GM12878 (cell line): Measurements from ENCODE around the gene PKP2. TPM values are rescaled to one million over a fixed set of nuclear protein-coding genes. Genes with fewer than 3 reads are reported as not detected.

Source experiments
- ATAC-seq: fragments of 200-7000 bp; cut with Tn5 transposase; 3 replicates; pipeline ENCODE4 v1.9.1; 2020; ENCODE audit warnings: mild to moderate bottlenecking, moderate library complexity
- BruUV-seq: library from RNA; stranded (reverse); fragments of 400-500 nt; replicated peaks from 2 replicates; lab custom pipeline; 2021; lab: Mats Ljungman, UMichigan
- CTCF ChIA-PET: fragments of 300-600 bp; sonication (Branson Sonifier 250); formaldehyde crosslinking; extraction: SDS; loops from one replicate; lab custom pipeline; 2021; ENCODE audit warnings: inconsistent platforms; lab: Yijun Ruan, JAX
- POLR2A ChIA-PET: fragments of 350-600 bp; formaldehyde crosslinking; extraction: SDS; loops from one replicate; lab custom pipeline; 2021; ENCODE audit warnings: inconsistent platforms; lab: Charles Lee
- RAD21 ChIA-PET: fragments of 300-600 bp; sonication (Branson Sonifier 250); formaldehyde crosslinking; loops from one replicate; lab custom pipeline; 2023; ENCODE audit warnings: antibody characterized with exemption; ENCODE audit not compliant: unreplicated experiment; lab: Charles Lee
- SMC1A ChIA-PET: fragments of 300-600 bp; sonication (Branson Sonifier 250); formaldehyde crosslinking; loops from one replicate; lab custom pipeline; 2023; ENCODE audit not compliant: unreplicated experiment, uncharacterized antibody; lab: Charles Lee
- DNase-seq: peaks from one replicate; pipeline ENCODE4 v3.0.0-alpha.2; 2011; ENCODE audit warnings: low read depth, low spot score
- FAIRE-seq: peaks from 3 replicates; lab custom pipeline; 2011; peaks lifted over from hg19 to GRCh38; lab: Jason Lieb, UNC
- H2AFZ ChIP-seq: 2 replicates; pipeline ENCODE4 v1.6.0; 2011; ENCODE audit warnings: low read depth, low read length, control low read depth; ENCODE audit not compliant: control insufficient read depth
- H3K27ac ChIP-seq: 2 replicates; pipeline ENCODE4 v1.5.1; 2011; ENCODE audit warnings: control low read depth; ENCODE audit not compliant: control insufficient read depth, insufficient read depth
- H3K27me3 ChIP-seq, 2 experiments: replicated peaks in 1 of 2; 2 replicates each; pipeline versions ENCODE4 v1.6.0 to v1.6.1; 2011; ENCODE audit warnings: low read length in 1 of 2; ENCODE audit not compliant: control insufficient read depth in 2 of 2, insufficient read depth in 2 of 2
- H3K36me3 ChIP-seq, 2 experiments: 2 replicates each; pipeline ENCODE4 v1.5.1; 2011; ENCODE audit warnings: low read length in 1 of 2; ENCODE audit not compliant: control insufficient read depth in 2 of 2, insufficient read depth in 2 of 2
- H3K4me1 ChIP-seq: 2 replicates; pipeline ENCODE4 v1.6.1; 2011; ENCODE audit warnings: mild to moderate bottlenecking, low read length, moderate library complexity, mixed read lengths; ENCODE audit not compliant: control insufficient read depth, insufficient read depth
- H3K4me2 ChIP-seq: 2 replicates; pipeline ENCODE4 v1.6.0; 2011; ENCODE audit warnings: control low read depth; ENCODE audit not compliant: control insufficient read depth, insufficient read depth
- H3K4me3 ChIP-seq: fragments of 200-600 bp; sonication (generic); 2 replicates; pipeline ENCODE4 v1.5.1; 2016
- H3K79me2 ChIP-seq: 2 replicates; pipeline ENCODE4 v1.6.0; 2011; ENCODE audit warnings: low read length; ENCODE audit not compliant: control insufficient read depth, insufficient read depth
- H3K9ac ChIP-seq: 2 replicates; pipeline ENCODE4 v1.8.0; 2011; ENCODE audit warnings: low read length, control low read depth, mixed read lengths; ENCODE audit not compliant: control insufficient read depth, insufficient read depth
- H3K9me3 ChIP-seq: replicated peaks from 3 replicates; pipeline ENCODE4 v1.5.1; 2011; ENCODE audit warnings: mild to moderate bottlenecking, low read length; ENCODE audit not compliant: control insufficient read depth, insufficient read depth
- H4K20me1 ChIP-seq: 2 replicates; pipeline ENCODE4 v1.6.0; 2011; ENCODE audit not compliant: control insufficient read depth, insufficient read depth
- CBX3 ChIP-seq: fragments of 200-600 bp; sonication (generic); IDR thresholded peaks from 2 replicates; pipeline ENCODE4 v1.6.1; 2016; ENCODE audit warnings: low read depth, borderline replicate concordance
- CBX5 ChIP-seq: sonication (generic); IDR thresholded peaks from 2 replicates; pipeline ENCODE4 v1.6.1; 2016; ENCODE audit warnings: low read depth, moderate library complexity, mild to moderate bottlenecking, inconsistent platforms
- ETV6 ChIP-seq, 2 experiments: fragments of 450-650 bp in 1 of 2; IDR thresholded peaks in 1 of 2; conservative IDR thresholded peaks in 1 of 2; 2 replicates each; pipeline ENCODE4 v1.6.1; 2014; ENCODE audit warnings: antibody characterized with exemption in 1 of 2, borderline replicate concordance in 1 of 2, low read depth in 1 of 2, mild to moderate bottlenecking in 1 of 2, moderate library complexity in 1 of 2
- GATAD2B ChIP-seq: fragments of 450-650 bp; conservative IDR thresholded peaks from 2 replicates; pipeline ENCODE4 v1.6.1; 2017; ENCODE audit warnings: low read depth, mild to moderate bottlenecking, moderate library complexity
- HDAC2 ChIP-seq: fragments of 200-600 bp; sonication (generic); IDR thresholded peaks from 2 replicates; pipeline ENCODE4 v1.6.1; 2017
- NR2F1 ChIP-seq: fragments of 450-650 bp; conservative IDR thresholded peaks from 2 replicates; pipeline ENCODE4 v1.6.1; 2017; ENCODE audit warnings: mild to moderate bottlenecking
- PML ChIP-seq: IDR thresholded peaks from 2 replicates; pipeline ENCODE4 v1.6.1; 2012; ENCODE audit warnings: low read length, inconsistent platforms
- RBBP5 ChIP-seq: fragments of 200-600 bp; sonication (generic); conservative IDR thresholded peaks from 2 replicates; pipeline ENCODE4 v1.6.1; 2016
- SIX5 ChIP-seq: IDR thresholded peaks from 2 replicates; pipeline ENCODE4 v1.6.1; 2011; ENCODE audit warnings: mild to moderate bottlenecking, low read depth, low read length, moderate library complexity; ENCODE audit not compliant: severe bottlenecking
- SKIL ChIP-seq: fragments of 450-650 bp; IDR thresholded peaks from 2 replicates; pipeline ENCODE4 v1.6.1; 2017; ENCODE audit warnings: mild to moderate bottlenecking, low read depth, inconsistent platforms; ENCODE audit not compliant: poor library complexity, severe bottlenecking
- TCF7 ChIP-seq: IDR thresholded peaks from 2 replicates; pipeline ENCODE4 v1.6.1; 2014; ENCODE audit warnings: antibody characterized with exemption, borderline replicate concordance
- USF1 ChIP-seq: IDR thresholded peaks from 2 replicates; pipeline ENCODE4 v1.6.1; 2011; ENCODE audit warnings: borderline replicate concordance, low read depth, mild to moderate bottlenecking, moderate library complexity, mixed read lengths, low read length; ENCODE audit not compliant: insufficient read depth; ENCODE audit errors: extremely low read length
- ZNF592 ChIP-seq: fragments of 450-650 bp; IDR thresholded peaks from 2 replicates; pipeline ENCODE4 v1.6.1; 2017; ENCODE audit warnings: mild to moderate bottlenecking, moderate library complexity
- WGBS: methylation state at CpG from one replicate; pipeline ENCODE4 v1.1.6; 2016; ENCODE audit warnings: low lambda C conversion rate; ENCODE audit not compliant: insufficient replicate concordance, insufficient coverage; ENCODE audit errors: missing lambda C conversion rate; 5-methylcytosine and 5-hydroxymethylcytosine counted together
- in situ Hi-C: fragments of 300-500 bp; cut with MboI; formaldehyde crosslinking; loops from 9 replicates; pipeline ENCODE4 v1.14.3; 2018; ENCODE audit warnings: mixed read lengths
- intact Hi-C: fragments of 100-400 bp; cut with micrococcal nuclease; formaldehyde crosslinking; loops from one replicate; pipeline ENCODE4 v1.14.2; 2022; ENCODE audit not compliant: unreplicated experiment
- polyA plus RNA-seq, 11 experiments: library from polyadenylated mRNA; depleted of rRNA in 4 of 11; unstranded in 6 of 11; stranded (reverse) in 5 of 11; fragments of >200 nt; fragmentation: Nextera tagmentation in 4 of 11; fragmentation: Illumina TruSeq in 1 of 11; extraction: Ambion mirVana in 4 of 11; extraction: Trizol in 1 of 11; gene quantifications; 1 replicate in 1 of 11; 2 replicates in 10 of 11; pipeline versions ENCODE4 v1.2.1 to v1.2.3, GENCODE V29; 2011 to 2016; ENCODE audit warnings: inconsistent platforms in 2 of 11, missing spikeins in 2 of 11, low read depth in 1 of 11
- total RNA-seq, 4 experiments: library from RNA; depleted of rRNA in 3 of 4; stranded (reverse); fragments of >200 nt in 3 of 4; fragmentation: Illumina TruSeq in 1 of 4; extraction: Trizol in 1 of 4; gene quantifications; 2 replicates each; pipeline versions ENCODE4 v1.2.1 to v1.2.3, GENCODE V29; 2013 to 2021

Gene PKP2
- total and polyA plus RNA-seq, 10 of the 15 experiments (the other 5 are each of a cell fraction or from before 2014, with no cell fraction given) = 0.02 to 4.1 (median 0.07) TPM; not detected in 4

- Histone ChIP-seq H3K36me3 (no peaks in the 10 kb centered on the region), H3K27me3 (no peaks in the 10 kb centered on the region; a peak in 1 of 4 replicates), H3K4me2 (no peak overlapping the region), H4K20me1 (no peaks in the 10 kb centered on the region), H3K4me3 (no peak overlapping the region), H3K27ac (no peak overlapping the region), H3K79me2 (no peaks in the 10 kb centered on the region), H2AFZ (no peak overlapping the region), H3K9ac (no peak overlapping the region), H3K4me1 (peaks cover 8% of the 10 kb centered on the region; the same call in 1 of the 2 replicates), H3K9me3 (peaks cover 3% of the 10 kb centered on the region; the same call in 1 of the 3 replicates)
- intact Hi-C loops (loop anchor here (10.0 kb wide), 1 partner anchor 229 kb away; the partner anchor contains the start of gene DNM1L), in situ Hi-C loops (loop anchor here (25.0 kb wide), 1 partner anchor 1241 kb away; the partner anchor contains the start of gene ETFBKMT)
- 0% methylated on average over 1 of the region's 1 CpG for WGBS
- TF ChIP-seq ETV6 (conservative IDR thresholded peaks at IDR 0.05 in 1 of 2, IDR thresholded peaks at IDR 0.05 in 1 of 2; ENCODE audit: borderline replicate concordance in 1 of 2, low read depth in 1 of 2) = no peak
- TF ChIP-seq SKIL = no peak
- no peak for TF ChIP-seq ZNF592
- TF ChIP-seq CBX3 = no peak
- no peak for TF ChIP-seq HDAC2
- TF ChIP-seq CBX5 = no peak
- no peak for TF ChIP-seq TCF7
- no peak for TF ChIP-seq NR2F1
- TF ChIP-seq RBBP5 = no peak
- TF ChIP-seq USF1 = no peak
- TF ChIP-seq SIX5 = no peak
- no peak for TF ChIP-seq GATAD2B
- no peak for TF ChIP-seq PML
- SMC1A ChIA-PET = interaction anchor here (0.7 kb wide), 1 partner anchor 449 kb away, joined by 3 read pairs; no protein-coding TSS in a partner anchor
- DNase-seq (no peak), ATAC-seq (no peak), FAIRE-seq (no peak)
- RAD21 ChIA-PET = no interaction called here
- CTCF ChIA-PET = interaction anchor here (0.8 kb wide), 1 partner anchor 148 kb away, joined by 3 read pairs; the partner anchor contains the start of gene YARS2
- BruUV-seq = no TSS peak
- POLR2A ChIA-PET = no interaction called here
These were observed 7.2 kb upstream of the PKP2 start for GRCh38 chr12:32903763-32904162.
